ENCODE data around the gene ZNF821.

GRCh38 chr16:71929048-71929447 lies 45.1 kb upstream of the ZNF821 start:
- TF ChIP-seq CTCF (IDR thresholded peaks at IDR 0.05) (no peak), EZH2phosphoT487 (IDR thresholded peaks at IDR 0.05) (no peak)
